GM18858 (cell line): Measurements from ENCODE around the gene AATK.

Source experiments
- ATAC-seq: cut with Tn5 transposase; IDR thresholded peaks from one replicate; pipeline ENCODE4 v1.9.1; 2021; ENCODE audit not compliant: unreplicated experiment

The AATK gene

GRCh38 chr17:81129289-81129688, 36.7 kb downstream of the AATK start:
- no peak for ATAC-seq

GRCh38 chr17:81128774-81129173, 37.2 kb downstream of the AATK start:
- ATAC-seq: no peak

GRCh38 chr17:81128338-81128737, 37.7 kb downstream of the AATK start:
- ATAC-seq: no peak

GRCh38 chr17:81127526-81128177, 38.4 kb downstream of the AATK start:
- ATAC-seq: no peak

- ATAC-seq: no peak
Observed at GRCh38 chr17:81127133-81127455, 38.9 kb downstream of the AATK start.

GRCh38 chr17:81126281-81127132, 39.5 kb downstream of the AATK start:
- ATAC-seq: no peak

GRCh38 chr17:81125573-81126081, 40.4 kb downstream of the AATK start:
- ATAC-seq: no peak

- no peak for ATAC-seq
Observed at GRCh38 chr17:81124377-81124776, 41.6 kb downstream of the AATK start.

GRCh38 chr17:81123052-81124048, 42.7 kb downstream of the AATK start:
- no peak for ATAC-seq

- ATAC-seq: no peak
Observed at GRCh38 chr17:81121841-81122733, 43.9 kb downstream of the AATK start.

GRCh38 chr17:81120695-81121621, 45.1 kb downstream of the AATK start:
- ATAC-seq: no peak

GRCh38 chr17:81120149-81120484, 45.9 kb downstream of the AATK start:
- ATAC-seq: no peak

- ATAC-seq: no peak
Observed at GRCh38 chr17:81119223-81120148, 46.5 kb downstream of the AATK start.

- no peak for ATAC-seq
Observed at GRCh38 chr17:81118308-81119221, 47.5 kb downstream of the AATK start.

GRCh38 chr17:81117672-81118198, 48.3 kb downstream of the AATK start:
- no peak for ATAC-seq

- no peak for ATAC-seq
Observed at GRCh38 chr17:81116704-81117103, 49.3 kb downstream of the AATK start.
